ENCODE measurements around the gene FCRLA.

DNA sequence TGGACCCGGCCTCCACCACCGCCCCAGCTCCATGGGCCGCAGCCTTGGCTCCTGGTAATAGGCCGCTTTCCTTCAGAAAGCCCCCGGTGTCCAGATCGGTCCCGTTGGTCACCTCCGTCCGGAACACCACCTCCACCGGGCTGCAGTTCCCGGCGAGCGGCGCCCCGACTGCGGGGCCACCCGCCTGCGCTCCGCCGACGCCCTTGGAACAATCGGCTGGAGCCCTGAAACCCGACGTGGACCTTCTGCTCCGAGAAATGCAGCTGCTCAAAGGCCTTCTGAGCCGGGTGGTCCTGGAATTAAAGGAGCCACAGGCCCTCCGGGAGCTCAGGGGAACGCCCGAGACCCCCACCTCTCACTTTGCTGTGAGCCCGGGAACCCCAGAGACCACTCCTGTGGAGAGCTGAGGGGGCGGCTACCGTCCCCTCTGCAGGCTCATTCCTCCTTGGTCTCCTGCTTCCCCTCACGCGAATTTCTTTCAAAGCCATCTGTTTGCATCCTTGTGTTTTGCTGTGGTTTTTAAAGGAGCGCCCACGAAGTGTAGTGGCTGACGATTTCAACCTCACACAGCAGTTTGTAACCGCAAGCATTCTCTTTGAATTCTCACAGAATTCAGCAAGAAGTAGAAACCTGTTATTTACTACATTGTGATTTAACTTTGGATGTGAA is 20.4 kb downstream of the FCRLA start:
- TF ChIP-seq, protein P1, sequence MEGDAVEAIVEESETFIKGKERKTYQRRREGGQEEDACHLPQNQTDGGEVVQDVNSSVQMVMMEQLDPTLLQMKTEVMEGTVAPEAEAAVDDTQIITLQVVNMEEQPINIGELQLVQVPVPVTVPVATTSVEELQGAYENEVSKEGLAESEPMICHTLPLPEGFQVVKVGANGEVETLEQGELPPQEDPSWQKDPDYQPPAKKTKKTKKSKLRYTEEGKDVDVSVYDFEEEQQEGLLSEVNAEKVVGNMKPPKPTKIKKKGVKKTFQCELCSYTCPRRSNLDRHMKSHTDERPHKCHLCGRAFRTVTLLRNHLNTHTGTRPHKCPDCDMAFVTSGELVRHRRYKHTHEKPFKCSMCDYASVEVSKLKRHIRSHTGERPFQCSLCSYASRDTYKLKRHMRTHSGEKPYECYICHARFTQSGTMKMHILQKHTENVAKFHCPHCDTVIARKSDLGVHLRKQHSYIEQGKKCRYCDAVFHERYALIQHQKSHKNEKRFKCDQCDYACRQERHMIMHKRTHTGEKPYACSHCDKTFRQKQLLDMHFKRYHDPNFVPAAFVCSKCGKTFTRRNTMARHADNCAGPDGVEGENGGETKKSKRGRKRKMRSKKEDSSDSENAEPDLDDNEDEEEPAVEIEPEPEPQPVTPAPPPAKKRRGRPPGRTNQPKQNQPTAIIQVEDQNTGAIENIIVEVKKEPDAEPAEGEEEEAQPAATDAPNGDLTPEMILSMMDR (IDR thresholded peaks at IDR 0.05 in 8 of 11, conservative IDR thresholded peaks at IDR 0.05 in 3 of 11): no peak
- TF ChIP-seq POLR2A (IDR thresholded peaks at IDR 0.05): no peak
- no peak for TF ChIP-seq POLR2AphosphoS5 (IDR thresholded peaks at IDR 0.05)
